Superior temporal gyrus (tissue), 1 donor: ENCODE measurements around the gene GFY.

ENCODE experiments used
- DNase-seq: peaks from one replicate; pipeline ENCODE4 v3.0.0-alpha.2; 2016; ENCODE audit errors: extremely low spot score

GFY gene

DNA sequence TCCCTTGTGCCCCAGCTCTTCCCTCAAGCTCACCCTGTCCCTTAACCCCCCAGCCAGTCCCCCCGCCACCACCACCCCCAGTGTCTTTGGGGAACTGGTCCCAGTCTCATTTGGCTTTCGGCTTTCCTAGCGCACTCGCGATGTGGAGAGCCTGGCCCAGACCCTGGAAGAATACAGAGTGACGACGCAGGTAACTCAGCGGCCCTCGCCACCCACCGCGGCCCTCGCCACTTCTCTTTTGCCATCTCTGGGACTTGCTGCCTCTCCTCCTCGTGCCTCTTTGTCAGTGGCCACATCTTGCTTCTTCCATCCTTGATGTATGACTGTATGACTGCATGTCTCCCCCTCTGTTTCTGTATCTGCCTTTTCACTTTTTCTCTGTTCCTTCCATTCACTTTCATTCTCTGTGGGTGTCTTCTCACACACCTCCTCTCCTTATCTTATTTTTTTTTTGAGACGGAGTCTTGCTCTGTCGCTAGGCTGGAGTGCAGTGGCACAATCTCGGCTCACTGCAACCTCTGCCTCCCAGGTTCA, 17.6 kb upstream of the GFY start:
- no peak for DNase-seq

DNA sequence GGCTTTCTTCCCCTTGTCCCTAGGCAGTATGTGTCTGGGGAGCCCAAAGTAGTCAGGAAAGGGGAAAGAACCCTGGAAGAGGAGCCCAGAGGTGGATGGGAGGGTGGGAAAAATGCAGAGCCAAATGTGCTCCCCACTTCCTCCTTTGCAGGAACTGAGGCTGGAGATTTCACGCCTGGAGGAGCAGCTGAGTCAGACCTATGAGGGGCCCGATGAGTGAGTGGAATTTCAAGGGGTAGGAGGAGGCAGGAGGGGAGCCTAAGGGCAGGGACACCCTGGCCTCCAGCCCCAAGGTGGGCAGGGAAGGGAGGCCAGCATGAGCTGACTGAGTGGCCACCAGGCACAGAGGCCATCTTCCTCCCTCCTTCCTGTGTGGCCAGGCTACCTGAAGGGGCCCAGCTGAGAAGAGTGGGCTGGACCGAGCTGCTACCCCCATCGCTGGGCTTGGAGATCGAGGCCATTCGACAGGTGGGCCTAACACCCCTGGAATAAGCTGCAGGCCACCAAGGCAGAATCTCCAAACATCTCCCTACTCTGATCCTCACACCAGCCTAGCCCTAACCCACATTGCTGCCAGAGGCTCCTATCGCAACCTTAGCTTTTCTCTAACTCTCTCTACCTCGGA, 16.3 kb upstream of the GFY start:
- no peak for DNase-seq

- no peak for DNase-seq
These were observed 15.7 kb upstream of the GFY start for GRCh38 chr19:49409441-49410029.

DNA sequence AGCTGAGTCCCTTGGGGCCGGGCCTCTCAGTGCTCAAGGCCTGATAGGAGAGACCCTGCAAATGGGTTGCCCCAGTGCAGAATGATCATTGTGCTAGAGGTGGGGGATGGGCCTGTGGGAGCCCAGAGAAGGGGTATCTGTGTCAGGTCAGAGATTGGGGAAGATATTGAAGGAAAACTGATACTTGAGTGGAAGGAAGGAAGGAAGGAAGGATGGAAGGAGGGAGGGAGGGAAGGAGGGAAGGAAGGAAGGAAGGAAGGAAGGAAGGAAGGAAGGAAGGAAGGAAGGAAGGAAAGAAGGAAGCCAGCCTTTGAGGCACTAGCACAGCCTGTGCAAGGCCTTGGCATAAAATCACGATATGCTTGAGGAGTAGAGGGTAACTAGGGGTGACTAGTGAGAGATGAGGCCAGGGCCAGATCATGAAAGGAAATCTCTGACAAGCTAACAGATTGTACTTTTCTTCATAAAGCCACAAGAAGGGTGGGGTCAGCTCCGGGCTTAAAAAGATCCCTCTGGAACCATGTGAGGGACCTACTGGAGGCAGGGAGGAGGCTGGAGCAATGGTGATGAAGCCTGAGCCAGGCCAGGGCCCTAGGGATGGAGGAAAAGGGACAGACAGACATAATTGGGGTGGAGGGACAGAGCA, 13.4 kb upstream of the GFY start:
- DNase-seq: no peak

DNA sequence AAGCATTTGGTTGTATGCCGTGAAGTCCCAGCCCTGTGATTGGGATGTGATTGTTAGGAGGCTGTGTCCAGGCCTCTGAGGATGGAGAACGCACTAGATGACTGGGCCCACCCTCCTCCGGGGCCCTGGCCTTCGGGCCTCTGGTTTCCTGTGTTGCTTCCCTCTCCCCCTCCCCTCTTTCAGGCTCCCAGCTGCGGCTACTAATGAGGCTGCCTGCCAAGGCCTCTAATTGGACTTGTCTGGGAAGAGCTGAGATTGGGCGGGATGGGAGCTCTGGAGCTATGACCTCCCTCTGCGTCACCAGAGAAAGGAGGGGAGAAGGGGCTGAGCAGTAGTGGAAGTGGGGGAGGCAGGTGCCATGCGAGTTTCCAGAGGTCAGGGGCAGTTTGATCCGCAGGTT, 11.8 kb upstream of the GFY start:
- DNase-seq: no peak

DNA sequence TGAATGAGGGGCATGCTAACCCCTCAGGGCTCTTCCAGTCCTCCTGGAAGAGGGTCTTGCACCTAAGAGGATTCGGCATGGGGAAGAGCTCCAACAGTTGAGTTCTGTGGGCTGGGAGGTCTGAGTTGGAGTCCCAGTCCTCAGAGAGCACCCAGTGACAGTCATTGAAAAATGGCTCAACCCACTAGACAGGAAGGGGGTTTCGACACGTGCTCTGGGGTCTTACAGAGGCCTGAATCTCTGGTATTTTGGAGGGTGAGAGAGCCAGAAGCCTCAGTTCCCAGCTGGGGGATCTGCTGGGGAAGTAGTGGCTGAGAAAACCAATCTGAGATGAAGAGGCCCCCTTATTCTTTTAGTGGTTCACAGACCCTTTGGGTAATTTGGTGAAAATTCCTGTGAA, 10.9 kb upstream of the GFY start:
- no peak for DNase-seq

DNA sequence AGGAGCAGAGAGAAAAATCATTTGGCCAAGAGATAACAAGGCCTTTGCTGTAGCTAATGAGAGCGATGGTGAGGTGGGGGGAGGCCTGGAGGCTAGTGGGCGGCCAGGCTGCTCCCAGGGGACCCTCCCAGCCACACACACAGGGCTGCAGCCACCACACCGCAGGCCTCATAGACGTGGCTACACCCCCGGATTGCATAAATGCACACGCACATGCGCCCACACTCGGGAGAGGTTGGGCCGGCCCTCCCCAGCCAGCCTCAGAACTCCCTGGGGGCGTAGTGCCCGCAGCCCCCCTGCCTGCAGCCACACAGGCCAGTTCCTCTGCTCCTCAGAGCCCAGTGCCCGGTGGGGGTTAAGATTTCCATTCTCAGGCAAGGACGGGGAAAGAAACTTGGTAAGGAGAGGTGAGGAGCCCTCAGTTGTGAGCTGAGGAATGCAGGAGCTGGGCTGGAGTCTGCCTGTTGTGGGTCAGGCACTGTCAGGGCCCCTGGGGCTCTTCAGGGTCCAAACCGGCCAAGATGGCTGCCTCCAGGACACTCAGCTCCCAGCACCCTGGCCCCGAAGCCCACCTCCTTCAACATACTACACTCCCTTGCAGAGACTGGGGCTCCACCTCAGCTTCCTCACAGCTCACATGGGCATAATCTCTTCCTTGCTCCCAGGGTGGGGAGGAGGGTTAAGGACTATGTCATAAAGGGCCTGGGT, 9.9 kb upstream of the GFY start:
- no peak for DNase-seq

- no peak for DNase-seq
These were observed 9.4 kb upstream of the GFY start for GRCh38 chr19:49415810-49416200.

DNA sequence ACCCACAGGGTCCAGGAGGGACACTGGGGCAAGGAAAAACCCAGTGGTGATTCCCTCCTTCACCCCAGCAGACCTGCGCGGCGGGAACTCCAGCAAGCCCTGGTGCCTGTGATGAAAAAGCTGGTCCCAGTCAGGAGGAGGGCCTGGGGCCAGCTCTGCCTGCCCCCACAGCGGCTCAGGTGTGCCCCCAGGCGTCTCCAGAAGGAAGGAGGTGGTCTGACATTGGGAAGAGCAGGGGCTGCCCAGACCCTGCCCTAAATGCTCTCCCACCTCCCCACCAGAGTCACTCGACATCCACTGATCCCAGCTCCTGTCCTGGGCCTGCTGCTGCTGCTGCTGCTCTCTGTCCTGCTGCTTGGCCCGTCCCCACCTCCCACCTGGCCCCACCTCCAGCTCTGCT, 8.1 kb upstream of the GFY start:
- DNase-seq: no peak

GRCh38 chr19:49418511-49418910, 6.7 kb upstream of the GFY start:
- DNase-seq: no peak

DNA sequence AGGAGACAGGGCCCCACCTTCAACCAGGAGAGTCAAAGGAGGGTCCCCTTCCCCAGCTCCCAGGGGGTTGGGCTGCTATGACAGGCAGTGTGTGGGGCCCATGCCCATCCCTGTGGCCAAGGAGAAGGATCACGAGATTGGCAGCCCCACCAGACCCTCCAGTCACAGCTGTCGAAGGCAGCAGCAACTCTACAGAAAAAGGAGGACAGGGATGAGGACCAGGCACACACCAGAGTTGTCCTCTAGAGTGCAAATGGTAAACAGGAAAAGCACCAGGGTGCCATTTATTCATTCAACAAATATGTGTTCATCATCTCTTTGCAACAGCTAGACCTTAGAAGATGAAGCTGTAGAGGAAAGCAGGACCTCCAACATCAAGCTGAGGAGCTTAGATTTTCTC, 6.0 kb upstream of the GFY start:
- DNase-seq: no peak

DNA sequence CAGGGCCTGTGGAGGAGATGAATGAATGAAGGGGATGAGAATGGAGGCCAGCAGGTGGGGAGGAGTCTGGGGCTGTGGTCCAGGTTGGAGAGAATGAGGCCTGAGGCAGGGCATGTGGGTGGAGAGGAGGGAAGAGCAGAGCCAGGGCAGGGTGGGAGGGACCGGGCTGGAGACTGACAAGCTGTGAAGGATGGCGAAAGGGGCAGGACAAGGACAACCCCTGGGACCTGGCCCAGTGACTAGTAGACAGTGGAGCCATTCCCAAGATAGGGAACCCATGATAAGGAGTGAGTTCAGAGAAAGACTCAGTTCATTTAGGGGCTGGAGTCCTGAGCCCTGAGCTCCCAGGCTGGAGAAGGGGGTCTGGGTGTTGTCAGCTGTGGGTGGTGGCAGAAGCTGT, 5.0 kb upstream of the GFY start:
- DNase-seq: no peak

GRCh38 chr19:49421039-49421877, 3.9 kb upstream of the GFY start:
- DNase-seq: no peak

DNA sequence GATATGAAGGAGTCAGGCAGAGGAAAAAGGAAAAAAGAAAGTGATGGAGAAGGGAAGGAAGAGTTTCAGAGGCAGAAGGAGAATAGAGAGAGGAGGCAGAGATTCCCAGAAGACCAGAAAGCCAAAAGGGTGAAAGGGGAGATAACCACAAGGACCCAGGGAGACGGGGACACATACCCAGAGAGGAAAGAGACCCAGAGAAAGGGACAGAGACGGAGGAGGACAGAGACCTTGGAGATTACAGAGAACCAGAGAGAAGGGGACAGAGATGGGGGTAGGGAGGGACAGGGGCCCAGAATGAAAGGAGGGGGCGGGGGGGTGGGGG, 3.3 kb upstream of the GFY start:
- DNase-seq: no peak

- no peak for DNase-seq
These were observed 2.6 kb upstream of the GFY start for GRCh38 chr19:49422407-49423070.

GRCh38 chr19:49423071-49423984, 1.9 kb upstream of the GFY start, which contains the start of gene PTH2:
PTH2 (minus strand) TSS chr19:49423441; CDS start chr19:49423339, 102 bp downstream.
- no peak for DNase-seq

GRCh38 chr19:49423985-49424303, 1.2 kb upstream of the GFY start:
- no peak for DNase-seq

DNA sequence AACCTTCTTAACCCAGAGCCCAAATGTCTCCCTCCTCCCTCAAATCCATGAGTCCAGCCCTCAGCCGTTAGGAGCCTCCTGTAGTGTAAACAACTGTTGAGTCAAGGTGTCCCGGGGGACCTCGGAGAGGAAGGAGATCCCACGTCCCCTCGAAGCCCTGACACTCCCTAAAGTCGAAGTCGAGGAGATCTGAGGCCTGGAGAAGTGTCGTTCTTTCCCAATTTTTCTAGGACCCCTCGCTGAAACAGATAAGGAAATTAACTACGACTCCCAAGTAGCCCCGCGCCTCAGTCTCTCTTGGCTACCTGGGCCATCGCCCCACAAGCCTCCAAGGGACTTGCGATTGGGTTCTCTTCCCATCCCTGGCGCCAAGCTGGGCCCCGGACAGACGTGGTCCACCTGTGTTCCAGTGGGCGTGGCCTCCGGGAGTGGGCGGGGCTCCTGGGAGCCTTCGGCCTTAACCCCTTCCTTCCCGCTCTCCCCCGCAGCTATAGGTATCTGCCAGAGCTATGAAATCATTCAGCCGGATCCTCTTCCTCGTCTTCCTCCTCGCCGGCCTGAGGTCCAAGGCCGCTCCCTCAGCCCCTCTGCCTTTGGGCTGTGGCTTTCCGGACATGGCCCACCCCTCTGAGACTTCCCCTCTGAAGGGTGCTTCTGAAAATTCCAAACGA, 869 bp downstream of the GFY start:
- no peak for DNase-seq

GRCh38 chr19:49427339-49427738, 2.2 kb downstream of the GFY start:
- DNase-seq: no peak
